GM18502 (cell line): ENCODE results near the gene RIT2.

Experiments
- ATAC-seq: cut with Tn5 transposase; IDR thresholded peaks from one replicate; pipeline ENCODE4 v1.9.1; 2021; ENCODE audit warnings: mild to moderate bottlenecking; ENCODE audit not compliant: unreplicated experiment, poor library complexity

The RIT2 gene

DNA sequence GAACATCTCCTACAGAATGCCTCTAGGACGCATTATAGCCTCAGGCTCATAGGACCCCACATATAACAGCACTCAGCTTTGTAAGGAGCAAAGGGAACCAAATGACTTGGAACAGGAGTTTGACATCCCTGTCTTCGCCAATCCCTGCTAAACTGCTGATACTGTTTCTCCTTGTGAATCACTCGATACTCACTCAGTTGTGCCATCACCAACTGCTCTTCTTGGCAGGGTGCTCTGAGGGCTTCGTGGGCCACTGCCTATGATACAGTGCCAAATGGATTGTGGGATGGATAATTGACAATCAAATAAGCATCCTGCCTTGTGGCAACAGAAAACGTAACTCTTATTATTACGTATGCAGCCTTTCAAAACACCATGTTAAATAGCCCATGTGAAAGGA lies 396.3 kb downstream of the RIT2 start:
- ATAC-seq, result no peak

DNA sequence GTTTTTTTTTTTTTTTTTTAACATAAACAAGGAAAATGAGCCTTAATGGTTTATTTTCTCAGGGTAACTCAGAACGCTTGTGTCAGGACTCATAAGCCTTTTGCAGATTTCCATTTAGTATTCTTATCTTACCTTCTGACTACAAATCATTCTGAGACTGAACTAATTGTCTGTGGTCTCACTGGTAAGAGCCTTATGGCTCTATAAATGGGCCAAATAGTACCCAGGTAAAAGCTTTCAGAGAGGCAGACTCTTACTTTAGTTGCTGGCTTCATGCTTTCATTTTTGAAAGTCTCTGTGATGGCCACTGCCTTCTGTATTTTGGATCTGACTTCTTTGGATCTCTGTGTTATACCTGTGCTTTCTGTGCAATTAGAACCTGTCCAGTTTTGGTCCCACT lies 403.4 kb downstream of the RIT2 start:
- ATAC-seq, result no peak

DNA sequence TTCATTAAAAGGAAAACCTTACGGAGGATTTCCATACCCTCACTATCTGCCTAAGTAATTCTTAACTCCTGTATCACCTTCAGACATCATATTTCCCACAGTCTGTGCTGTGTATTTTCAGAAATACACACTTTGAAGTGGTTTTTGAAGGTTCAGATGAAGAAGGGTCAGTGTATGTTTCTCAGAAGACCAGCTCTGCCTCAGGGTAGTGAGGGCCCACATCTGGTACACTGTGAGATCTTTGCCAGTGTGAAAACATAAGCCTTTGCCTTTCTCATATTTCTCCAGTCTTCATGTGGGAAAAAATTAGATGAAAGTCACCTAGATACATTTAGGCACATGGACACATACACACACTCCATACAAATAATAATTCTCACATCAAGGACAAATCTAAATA lies 408.4 kb downstream of the RIT2 start:
- ATAC-seq, result no peak

DNA sequence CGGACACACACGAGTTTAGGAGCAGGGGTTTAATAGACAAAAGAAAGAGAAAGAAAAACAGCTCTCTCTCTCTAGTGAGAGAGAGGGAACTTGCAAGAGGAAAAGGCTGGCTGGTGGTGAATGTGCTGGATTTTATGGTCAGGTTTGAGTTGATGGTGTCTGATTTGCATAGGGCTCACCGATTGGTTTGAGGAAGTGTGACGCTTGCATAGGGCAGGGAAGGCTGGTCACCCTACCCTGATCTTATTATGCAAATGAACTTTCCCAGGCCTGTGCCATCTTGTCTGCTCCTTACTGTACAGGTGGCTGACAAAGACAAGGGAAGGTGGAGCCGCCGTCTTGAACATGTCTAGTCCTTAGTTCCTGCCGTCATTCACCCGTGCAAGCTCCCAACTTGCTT lies 408.9 kb downstream of the RIT2 start:
- ATAC-seq, result no peak

DNA sequence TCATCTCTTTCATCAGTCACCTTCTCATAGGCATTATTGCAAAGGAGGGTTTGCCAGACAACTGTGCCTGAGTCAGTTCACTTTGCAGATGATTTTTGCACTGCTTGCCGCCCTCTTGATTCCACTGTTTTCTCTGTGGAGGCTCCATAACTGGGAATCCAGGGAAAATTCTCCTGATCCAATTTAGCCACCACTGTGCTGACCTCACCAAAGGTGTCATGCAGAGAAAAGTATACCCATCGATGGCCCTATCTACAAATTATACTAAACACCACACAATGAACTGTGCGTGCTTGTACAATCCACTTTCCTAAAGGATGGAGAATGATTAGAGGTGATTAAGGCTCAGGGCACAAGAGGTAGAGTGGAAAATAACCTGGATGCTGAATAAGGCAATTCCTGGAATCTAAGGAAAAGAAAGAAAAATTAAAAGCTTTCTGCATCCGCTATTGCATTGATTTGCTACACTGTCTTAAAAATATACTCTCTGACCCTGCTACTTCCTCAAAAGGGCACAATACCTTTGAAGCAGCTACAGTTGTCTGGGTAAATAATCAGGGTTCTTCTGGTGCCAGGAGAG lies 409.4 kb downstream of the RIT2 start:
- ATAC-seq, result no peak
